Putamen (tissue), 1 donor: ENCODE measurements around the gene CLEC2L.

ENCODE experiments used
- DNase-seq: peaks from one replicate; pipeline ENCODE4 v3.0.0-alpha.2; 2016; ENCODE audit warnings: low spot score

CLEC2L gene

DNA sequence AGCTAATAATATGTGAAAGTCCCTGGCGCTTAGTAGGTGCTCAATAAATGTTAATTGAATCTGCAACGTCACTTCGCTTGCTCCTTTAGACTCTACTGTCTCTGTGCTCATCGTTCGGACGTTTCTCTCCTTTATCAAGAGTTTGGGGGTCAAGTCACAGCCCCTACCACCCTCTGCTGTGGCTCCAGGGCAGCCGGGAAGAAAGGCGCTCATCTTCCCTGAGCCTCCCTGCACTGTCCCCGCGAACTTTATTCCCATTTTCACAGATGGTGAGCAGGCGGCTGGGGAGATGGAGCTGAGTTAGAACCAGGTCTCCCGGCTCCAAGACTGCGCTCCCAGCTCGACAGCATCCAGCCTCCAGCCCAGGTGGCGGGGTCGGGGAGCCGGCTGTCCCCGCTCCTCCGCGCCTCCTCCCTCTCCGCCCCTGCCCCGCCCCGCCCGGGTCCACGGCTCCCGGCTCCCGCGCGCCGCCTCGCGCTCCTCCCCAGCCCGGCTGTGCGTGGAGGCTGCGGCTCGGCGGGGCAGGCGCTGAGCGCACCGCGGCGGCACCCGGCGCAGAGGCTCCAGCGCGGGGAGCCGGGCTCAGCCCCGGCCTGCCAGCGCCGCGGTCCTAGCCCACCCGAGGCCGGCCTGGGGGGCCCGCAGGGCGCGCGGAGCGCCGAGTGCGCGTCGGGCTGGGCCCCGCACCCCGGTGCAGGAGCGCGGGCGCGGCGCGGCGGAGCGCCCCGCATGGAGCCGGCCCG is at the start of gene CLEC2L:
CLEC2L (plus strand) TSS at position 487 of the 743 bp plus-strand sequence; CDS start at position 730, 243 bp downstream.
- peak; percentile 14 for DNase-seq

- no peak for DNase-seq
Measured at GRCh38 chr7:139476139-139476538, 47.3 kb upstream of the CLEC2L start.

GRCh38 chr7:139476891-139477290 is 46.6 kb upstream of the CLEC2L start:
- DNase-seq = no peak

DNA sequence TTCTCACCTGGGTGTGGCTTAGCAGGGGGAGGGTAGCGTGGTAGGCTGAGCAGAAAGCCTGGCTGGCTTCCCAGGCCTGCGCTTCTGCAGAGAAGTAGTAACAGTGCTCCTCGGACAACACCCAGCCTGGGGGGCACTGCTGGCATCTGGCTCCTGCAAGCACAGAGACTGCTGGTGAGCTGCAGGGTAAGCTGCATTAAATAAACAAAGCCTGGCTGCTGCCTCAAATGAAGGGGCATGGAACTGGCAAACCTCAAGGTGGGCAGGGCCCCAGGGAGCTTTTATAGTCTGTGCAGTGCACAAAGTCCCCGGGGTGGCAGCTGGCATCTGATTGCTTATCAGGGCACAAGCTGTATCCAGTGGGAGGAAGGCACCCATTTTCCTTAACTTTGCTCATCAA is 43.9 kb upstream of the CLEC2L start:
- DNase-seq = no peak

GRCh38 chr7:139481364-139481763 is 42.1 kb upstream of the CLEC2L start:
- DNase-seq = no peak

DNA sequence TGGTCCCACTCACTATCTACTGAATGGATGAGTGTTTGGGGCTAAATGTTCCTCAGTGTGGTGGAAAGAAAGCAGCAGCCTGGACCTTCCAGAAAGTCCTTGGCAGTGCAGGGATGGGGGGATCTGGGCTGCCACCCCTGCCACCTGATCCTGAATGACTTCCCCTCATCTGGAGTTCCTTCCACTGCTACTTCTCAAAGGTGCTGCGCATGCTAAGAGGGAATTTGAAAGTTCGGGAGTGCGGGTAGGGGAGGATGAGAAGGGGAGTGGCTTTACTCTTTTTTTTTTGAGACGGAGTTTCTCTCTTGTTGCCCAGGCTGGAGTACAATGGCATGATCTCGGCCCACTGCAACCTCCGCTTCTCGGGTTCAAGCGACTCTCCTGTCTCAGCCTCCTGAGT is 41.4 kb upstream of the CLEC2L start:
- no peak for DNase-seq

DNA sequence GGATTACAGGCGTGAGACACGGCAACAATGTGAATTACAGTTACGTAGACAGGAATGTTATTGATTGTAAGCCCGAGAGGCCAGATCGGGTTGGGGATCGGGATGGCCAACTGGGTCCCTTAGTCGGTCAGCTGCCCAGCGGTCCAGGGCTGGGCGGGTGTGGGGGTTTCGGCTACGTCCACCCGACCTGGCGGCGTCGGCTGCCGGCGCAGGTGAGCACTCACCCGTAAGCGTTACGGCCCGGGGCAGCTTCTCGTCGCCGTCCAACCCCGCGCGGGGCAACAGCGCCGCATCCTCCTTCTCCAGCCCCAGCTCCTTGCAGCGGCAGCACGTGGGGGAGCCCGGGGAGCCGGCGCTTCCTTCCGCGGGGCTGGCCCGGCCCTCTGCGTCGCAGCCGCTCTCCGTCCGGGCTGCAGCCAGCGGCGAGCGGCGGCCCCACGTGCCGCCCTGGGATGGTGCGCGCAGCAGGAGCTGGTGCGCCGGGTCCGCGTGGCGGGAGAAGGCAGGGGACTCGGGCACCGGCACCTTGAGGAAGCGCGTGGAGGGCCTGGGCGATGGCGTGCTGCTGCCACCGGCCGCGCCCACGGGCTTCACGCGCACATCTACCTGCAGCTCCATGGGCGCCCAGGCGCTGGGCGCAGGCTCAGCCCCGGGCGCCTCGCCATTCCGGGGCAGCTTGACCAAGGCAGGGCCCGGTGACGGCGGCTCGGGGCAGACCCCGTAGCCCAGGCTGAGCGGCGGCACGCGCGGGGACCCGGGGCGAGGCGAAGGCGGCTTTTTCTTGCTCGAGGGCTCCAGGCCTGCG is 40.6 kb upstream of the CLEC2L start:
- no peak for DNase-seq

DNA sequence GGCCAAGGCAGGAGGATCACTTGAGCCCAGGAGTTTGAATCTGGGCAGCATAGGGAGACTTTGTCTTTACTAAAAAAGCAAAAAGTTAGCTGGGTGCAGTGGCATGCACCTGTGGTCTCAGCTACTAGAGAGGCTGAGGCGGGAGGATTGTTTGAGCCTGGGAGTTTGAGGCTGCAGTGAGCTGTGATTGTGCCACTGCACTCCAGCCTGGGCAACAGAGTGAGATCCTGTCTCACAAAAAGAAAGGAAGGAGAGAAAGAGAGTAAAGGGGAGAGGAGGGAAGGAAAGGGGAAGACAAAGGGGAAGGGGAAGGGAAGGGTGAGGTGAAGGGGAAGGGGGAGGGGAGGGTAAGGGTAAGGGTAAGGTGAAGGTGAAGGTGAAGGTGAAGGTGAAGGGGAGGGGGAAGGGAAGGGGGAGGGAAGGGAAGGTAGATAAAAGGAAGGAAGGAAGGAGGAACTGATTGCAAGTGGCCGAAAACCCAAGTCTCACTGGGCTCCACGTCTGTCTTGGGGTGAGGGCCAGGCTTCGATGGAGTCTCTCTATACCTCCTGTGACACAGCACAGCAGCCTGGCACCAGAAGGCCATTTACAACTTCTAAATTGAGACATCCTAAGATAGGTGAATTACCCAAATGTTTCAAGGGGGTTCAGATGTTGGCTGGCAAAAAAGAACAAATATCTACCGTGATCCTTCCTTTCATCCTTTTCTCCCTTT is 36.0 kb upstream of the CLEC2L start:
- no peak for DNase-seq

- no peak for DNase-seq
Measured at GRCh38 chr7:139488810-139489209, 34.7 kb upstream of the CLEC2L start.

- DNase-seq = no peak
Measured at GRCh38 chr7:139490130-139490529, 33.4 kb upstream of the CLEC2L start.

GRCh38 chr7:139492293-139492692 is 31.2 kb upstream of the CLEC2L start:
- DNase-seq = no peak

GRCh38 chr7:139494835-139495579 is 28.5 kb upstream of the CLEC2L start:
- DNase-seq = peak; percentile 39

DNA sequence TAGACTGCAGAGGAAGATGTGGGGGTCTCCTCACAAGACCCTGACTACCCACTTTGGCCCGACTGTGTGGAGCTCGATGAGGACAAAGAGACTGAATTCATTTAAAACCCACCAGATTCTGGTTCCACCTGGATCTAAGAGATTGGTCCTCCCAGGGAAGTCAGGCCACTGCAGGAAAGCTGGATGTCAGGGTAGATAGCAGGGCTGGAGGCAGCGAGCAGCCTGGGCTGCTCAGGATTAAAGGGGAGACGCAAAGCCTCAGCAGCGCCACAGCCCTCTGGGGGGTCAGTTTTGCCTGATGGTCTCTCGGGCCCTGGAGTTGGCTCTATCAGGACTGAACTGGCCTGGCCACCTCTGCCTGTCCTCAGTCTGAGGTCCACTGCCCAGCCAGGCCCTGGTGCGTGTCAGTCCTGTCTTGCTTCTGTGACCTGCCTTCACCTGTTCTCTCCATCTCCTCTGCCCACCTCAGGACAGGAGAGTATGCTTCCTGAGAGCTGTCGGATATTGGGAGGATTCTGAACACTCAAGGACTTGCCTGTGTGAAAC is 27.8 kb upstream of the CLEC2L start:
- DNase-seq = no peak

- DNase-seq = no peak
Measured at GRCh38 chr7:139496528-139496927, 27.0 kb upstream of the CLEC2L start.

DNA sequence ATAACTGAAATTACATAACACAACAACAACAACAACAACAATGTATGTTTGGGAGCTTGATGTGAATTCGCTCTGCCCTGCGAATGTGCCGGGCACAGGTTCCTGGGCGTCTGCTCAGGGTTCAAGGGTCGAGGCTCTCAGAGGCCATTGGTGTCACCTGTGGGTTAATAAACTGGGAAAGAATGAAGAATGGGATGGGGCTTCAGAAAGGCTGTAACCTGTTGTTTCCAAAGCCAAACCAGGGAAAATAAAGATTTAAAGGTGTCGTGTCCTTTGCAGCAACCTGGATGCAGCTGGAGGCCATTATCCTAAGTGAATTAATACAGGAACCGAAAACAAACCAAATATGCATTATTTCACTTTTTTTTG is 22.7 kb upstream of the CLEC2L start:
- DNase-seq = no peak

DNA sequence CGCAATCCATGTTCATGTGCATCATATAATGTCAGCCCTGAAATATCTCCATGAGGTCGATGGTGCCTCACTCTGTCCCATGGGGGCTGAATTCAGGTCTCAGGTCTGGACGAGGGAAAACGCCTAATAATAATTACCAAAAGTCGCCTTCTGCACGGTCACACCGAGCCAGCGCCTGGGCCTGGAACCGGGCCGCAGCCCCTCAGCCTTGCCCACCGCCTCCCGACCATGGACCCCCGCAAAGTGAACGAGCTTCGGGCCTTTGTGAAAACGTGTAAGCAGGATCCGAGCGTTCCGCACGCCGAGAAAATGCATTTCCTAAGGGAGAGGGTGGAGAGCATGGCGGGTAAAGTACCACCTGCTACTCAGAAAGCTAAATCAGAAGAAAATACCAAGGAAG is 21.3 kb upstream of the CLEC2L start:
- no peak for DNase-seq

DNA sequence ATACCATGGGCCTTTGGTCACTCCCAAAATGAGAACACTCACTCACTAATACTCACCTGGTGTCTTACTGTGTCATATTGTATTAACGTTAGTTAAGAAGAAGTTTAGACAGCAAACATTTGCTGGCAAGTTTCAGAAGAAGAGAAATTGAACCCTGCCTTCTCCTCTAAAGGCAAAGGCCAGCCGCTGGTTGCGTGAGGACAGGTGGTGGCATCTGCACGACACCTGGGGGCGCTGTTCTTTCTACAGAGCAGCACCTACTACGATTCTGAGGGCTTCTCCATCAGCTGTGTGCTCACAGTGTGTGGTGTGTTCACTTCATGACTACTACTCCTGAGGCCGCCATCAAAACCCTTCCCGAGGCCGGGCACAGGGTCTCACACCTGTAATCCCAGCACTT is 17.9 kb upstream of the CLEC2L start:
- DNase-seq = no peak

DNA sequence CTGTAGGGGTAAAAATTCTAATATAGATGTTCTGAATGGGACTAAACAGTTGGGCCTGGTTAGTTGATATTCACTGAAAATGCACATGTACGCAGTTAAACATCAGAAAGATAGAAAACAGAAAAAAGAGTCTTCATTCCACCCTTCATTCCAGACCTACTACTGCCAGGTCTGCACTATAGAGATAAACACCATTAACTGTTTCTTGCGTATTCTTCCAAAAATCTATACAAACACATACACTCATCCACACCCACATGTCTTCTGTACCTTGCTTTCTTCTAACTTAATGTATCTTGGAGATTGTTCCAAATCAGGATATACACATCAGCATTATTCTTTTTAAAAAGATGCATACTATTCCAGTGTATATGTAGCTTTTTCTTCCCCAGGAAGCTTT is 13.9 kb upstream of the CLEC2L start:
- DNase-seq = no peak

GRCh38 chr7:139511315-139511714 is 12.2 kb upstream of the CLEC2L start:
- no peak for DNase-seq

DNA sequence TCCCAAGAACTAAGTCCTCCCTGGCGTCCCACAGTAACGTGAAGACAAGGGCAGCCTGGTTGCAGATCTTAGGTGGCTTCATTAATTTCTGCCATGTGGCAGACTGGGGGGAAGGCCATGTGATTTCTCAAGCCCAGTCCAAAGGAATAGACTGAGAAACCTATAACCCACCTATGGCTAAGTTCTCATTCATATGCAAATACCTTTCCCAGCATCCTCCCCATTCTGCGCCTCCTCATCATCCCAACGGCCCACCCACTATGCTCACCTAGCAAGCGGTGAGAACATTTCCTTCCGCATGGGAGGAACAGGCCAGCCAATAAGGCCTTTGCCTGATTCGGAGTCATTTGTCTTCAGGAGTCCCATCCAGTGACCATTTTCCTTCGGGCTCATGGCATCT is 8.2 kb upstream of the CLEC2L start:
- no peak for DNase-seq

DNA sequence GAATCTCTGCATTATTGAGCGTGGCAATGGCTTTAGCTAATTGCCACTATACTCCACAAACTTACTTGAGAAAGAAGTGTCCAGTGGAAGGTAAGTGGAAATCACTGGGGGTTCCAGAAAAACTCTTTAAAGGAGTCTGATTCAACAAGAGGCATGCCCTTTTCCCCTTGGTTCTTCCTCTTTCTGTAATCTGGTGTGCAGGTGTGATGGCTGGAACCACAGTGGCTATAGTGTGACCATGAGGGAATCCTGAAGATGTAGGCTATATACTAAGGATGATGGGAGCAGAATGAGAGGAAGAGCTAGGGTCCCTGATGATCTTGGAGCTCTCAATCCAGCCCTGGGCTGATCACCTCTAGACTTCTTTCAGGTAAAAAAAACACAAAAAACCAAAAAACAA is 2.0 kb upstream of the CLEC2L start:
- DNase-seq = no peak

DNA sequence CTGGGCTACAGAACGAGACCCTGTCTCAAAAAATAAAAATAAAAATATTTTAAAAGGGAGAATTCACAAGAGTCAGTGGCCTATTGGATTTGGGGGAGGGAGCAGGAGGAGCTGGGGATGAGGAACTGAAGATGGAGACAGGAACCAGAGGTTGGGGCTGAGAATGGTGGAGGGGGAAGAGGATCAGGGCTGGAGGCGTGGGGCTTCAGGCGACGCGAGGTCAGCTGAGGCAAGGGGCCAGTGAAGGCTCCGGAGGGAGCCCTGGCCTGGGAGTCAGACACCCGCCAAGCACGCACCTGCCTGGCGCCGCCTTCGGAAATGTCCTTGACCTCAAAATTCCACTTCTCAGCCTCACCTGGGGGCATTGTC is 671 bp upstream of the CLEC2L start:
- DNase-seq = no peak
